Right forelimb (tissue), 1 donor: ENCODE data around the gene HYAL4.

Experiments used
- DNase-seq: peaks from one replicate; pipeline ENCODE4 v3.0.0-alpha.2; 2018

Gene HYAL4

GRCh38 chr7:123918309-123918708, 73.3 kb downstream of the HYAL4 start:
- no peak for DNase-seq

GRCh38 chr7:123923599-123923998, 78.6 kb downstream of the HYAL4 start:
- no peak for DNase-seq

GRCh38 chr7:123924941-123925340, 80.0 kb downstream of the HYAL4 start, which contains the start of gene SPAM1:
Gene SPAM1 (plus strand): TSS chr7:123925241. CDS start chr7:123953571, 28,330 bp downstream.
- no peak for DNase-seq
